ENCODE data around the gene TBX18.

- TF ChIP-seq HMGXB4 (CRISPR knock-in tag; IDR thresholded peaks at IDR 0.05), result no peak
- TF ChIP-seq NCOA4 (IDR thresholded peaks at IDR 0.05; ENCODE audit: partially characterized antibody), result no peak
- TF ChIP-seq ZNF121 (CRISPR knock-in tag; conservative IDR thresholded peaks at IDR 0.05), result no peak
- no peak for TF ChIP-seq HES1 (IDR thresholded peaks at IDR 0.05; ENCODE audit: low read depth)
- TF ChIP-seq CEBPB (tag; IDR thresholded peaks at IDR 0.05), result no peak
These were observed 45.1 kb upstream of the TBX18 start for GRCh38 chr6:84809455-84809854.
